Colonic mucosa (tissue), 4 donors: ENCODE results near the gene CCDC148. TPM values are rescaled to one million over a fixed set of nuclear protein-coding genes. Genes with fewer than 3 reads are reported as not detected.

Experiments
- DNase-seq: peaks from one replicate; pipeline ENCODE4 v3.0.0-alpha.2; 2020
- H3K27ac ChIP-seq: fragments of 200-600 bp; one replicate; pipeline ENCODE4 v1.8.0; 2021
- H3K27me3 ChIP-seq: fragments of 200-600 bp; one replicate; pipeline ENCODE4 v1.8.0; 2021
- H3K36me3 ChIP-seq: fragments of 200-600 bp; one replicate; pipeline ENCODE4 v1.8.0; 2021
- H3K4me1 ChIP-seq: fragments of 200-600 bp; one replicate; pipeline ENCODE4 v1.8.0; 2021; ENCODE audit warnings: mild to moderate bottlenecking
- H3K4me3 ChIP-seq: fragments of 200-600 bp; one replicate; pipeline ENCODE4 v1.8.0; 2021
- H3K9ac ChIP-seq, 2 donors: one replicate each; pipeline ENCODE4 v1.7.0; 2013; ENCODE audit warnings: control low read depth in 2 of 2, low read depth in 2 of 2, low read length in 2 of 2
- H3K9me3 ChIP-seq: fragments of 200-600 bp; one replicate; pipeline ENCODE4 v1.8.0; 2021
- intact Hi-C: fragments of 100-400 bp; cut with DNase I; formaldehyde crosslinking; loops from one replicate; pipeline ENCODE4 v1.14.1; 2022
- total RNA-seq, 2 donors: library from RNA; stranded (reverse); fragmentation: NEBNext Ultra II Directional in 1 of 2; extraction: Animal tissue kit (Norgen Biotek cat#: 25700) in 1 of 2; gene quantifications; one replicate each; pipeline ENCODE4 v1.2.1, GENCODE V29; 2021
- TF ChIP-seq, protein P1 (sequence below): fragments of 200-600 bp; IDR thresholded peaks from one replicate; pipeline ENCODE4 v1.8.0; 2022; ENCODE audit warnings: antibody characterized with exemption, mild to moderate bottlenecking
- donor health status: healthy.
- donor health status: DM: no; HTN: no; CAD: no.
- donor health status: DM: no; HTN: no; CAD: no.

CCDC148 gene
- total RNA-seq, 2 donors from 2014 or later = 0.13 to 0.49 TPM

DNA sequence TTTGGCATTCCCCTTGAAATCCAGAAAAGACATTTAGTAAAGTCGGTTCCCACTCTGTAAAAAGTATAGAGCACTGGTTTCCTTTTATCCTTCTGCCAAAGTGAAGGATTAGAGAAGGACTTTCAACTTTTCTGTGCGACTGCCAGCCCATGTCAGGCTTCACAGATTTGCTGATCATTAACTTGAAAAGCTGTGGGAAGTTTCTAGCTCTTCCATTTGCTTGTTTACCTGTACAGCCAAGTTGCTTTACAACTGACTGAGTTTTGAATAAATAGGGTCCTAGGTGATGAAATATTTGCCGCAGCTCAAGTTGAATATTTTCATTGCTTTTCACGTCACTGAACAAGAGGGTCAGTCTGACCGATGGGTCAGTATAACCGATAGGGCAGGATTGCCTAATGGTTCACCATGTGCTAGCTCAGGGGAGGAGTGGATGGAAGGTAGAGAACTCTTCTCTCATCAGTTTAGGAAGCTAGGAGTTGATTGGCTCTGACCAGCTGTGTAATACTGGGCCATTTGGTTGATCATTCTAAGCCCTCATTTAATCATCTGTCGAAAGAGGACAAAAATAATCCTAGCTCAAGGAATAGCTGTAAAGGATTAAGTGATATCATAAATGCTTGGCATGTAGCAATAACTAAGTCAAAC lies 324.5 kb downstream of the CCDC148 start:
- TF ChIP-seq, protein P1, sequence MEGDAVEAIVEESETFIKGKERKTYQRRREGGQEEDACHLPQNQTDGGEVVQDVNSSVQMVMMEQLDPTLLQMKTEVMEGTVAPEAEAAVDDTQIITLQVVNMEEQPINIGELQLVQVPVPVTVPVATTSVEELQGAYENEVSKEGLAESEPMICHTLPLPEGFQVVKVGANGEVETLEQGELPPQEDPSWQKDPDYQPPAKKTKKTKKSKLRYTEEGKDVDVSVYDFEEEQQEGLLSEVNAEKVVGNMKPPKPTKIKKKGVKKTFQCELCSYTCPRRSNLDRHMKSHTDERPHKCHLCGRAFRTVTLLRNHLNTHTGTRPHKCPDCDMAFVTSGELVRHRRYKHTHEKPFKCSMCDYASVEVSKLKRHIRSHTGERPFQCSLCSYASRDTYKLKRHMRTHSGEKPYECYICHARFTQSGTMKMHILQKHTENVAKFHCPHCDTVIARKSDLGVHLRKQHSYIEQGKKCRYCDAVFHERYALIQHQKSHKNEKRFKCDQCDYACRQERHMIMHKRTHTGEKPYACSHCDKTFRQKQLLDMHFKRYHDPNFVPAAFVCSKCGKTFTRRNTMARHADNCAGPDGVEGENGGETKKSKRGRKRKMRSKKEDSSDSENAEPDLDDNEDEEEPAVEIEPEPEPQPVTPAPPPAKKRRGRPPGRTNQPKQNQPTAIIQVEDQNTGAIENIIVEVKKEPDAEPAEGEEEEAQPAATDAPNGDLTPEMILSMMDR = no peak
- no peak for DNase-seq
- Histone ChIP-seq H3K9me3 (no peaks in the 10 kb centered on the region), H3K27ac (peak overlapping the region; percentile 73), H3K4me3 (no peak overlapping the region), H3K9ac (peak overlapping the region in 1 of 2 donors; percentile 53), H3K36me3 (no peaks in the 10 kb centered on the region), H3K4me1 (no peaks in the 10 kb centered on the region), H3K27me3 (no peaks in the 10 kb centered on the region)
- intact Hi-C loops = no loop called here

DNA sequence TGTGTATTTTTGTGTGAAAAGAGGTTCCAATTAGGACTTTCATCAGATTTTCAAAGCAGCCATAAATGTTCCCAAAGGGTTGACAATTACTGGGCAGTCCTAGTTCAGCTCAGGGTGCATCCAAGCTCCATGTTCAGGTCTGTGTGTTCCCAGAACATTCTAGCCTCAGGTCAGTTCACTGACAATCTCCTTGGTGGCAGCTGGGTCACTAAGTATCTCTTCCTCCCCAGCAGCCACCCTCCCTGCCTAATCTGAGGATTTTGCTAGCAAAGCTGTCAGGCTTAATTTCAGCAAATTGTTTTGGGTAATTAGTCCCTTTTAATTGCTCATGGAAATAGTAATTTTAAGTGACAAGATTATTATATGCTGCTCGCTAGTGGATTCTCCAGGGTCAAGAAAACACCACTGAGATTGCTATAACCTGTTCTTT lies 325.1 kb downstream of the CCDC148 start:
- Histone ChIP-seq H3K27ac (peak overlapping the region; percentile 73), H3K4me3 (no peak overlapping the region), H3K9me3 (no peaks in the 10 kb centered on the region), H3K36me3 (no peaks in the 10 kb centered on the region), H3K4me1 (peaks cover 2% of the 10 kb centered on the region), H3K27me3 (no peaks in the 10 kb centered on the region), H3K9ac (peak overlapping the region in 1 of 2 donors; percentile 53)
- intact Hi-C loops = no loop called here
- TF ChIP-seq, protein P1 = no peak
- no peak for DNase-seq

DNA sequence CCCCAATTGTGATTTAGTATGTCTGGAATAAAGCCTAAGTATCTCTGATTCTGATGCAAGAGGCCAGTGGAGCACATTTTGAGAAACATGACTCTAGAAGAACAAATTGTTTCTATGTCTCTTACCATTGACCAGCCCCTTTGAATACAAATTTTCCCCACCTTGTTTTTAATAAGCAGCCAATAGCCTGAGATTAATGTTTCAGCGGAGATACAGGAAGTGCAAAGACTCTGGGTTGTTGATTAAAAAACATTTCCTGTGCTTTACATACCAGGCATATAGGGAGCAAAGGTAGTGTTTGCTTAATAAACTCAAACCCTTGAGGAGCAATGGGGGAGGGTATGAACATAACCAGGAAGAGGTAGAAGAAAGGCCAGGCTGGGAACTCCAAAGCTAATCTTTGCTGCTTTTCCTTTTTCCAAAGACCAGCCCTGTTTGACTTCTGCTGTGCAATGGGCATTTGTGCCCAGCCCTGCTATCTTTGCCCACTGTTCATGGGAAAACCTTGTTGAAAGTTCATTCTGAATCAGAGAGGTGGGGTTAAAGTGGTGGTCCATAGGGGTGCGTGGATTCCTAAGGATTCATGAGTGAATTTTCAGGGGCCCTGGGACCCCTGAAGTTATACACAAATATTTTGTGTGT lies 325.6 kb downstream of the CCDC148 start:
- intact Hi-C loops = no loop called here
- no peaks in the 10 kb centered on the region for H3K36me3 ChIP-seq
- DNase-seq = peak; percentile 60
- peak overlapping the region; percentile 73 for H3K27ac ChIP-seq
- H3K9ac ChIP-seq = peak overlapping the region in 1 of 2 donors; percentile 53
- H3K4me3 ChIP-seq = no peak overlapping the region
- TF ChIP-seq, protein P1 = no peak
- no peaks in the 10 kb centered on the region for H3K9me3 ChIP-seq
- H3K4me1 ChIP-seq = peaks cover 8% of the 10 kb centered on the region
- no peaks in the 10 kb centered on the region for H3K27me3 ChIP-seq

DNA sequence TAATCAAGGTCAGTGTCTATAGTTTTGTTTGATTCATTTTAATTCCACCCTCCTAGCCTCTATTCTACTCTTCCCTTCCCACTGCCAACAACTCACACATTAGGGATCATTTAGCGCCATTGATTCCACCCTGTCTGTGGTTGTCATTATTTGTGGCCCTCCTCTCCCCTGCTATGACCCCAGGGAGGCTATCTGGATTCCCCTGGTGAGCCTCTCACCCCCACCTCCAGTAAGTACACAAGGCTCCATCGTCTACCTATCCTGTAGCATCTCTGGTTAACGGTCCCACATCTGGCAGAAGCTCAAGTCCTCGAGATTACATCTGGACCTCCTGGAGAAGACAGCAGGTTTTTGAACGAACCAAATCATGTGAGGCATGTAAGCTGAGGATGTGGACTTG lies 327.5 kb downstream of the CCDC148 start:
- Histone ChIP-seq H3K27ac (peak overlapping the region; percentile 38), H3K9me3 (no peaks in the 10 kb centered on the region), H3K9ac (no peak overlapping the region), H3K4me3 (no peak overlapping the region), H3K4me1 (peaks cover 8% of the 10 kb centered on the region), H3K27me3 (no peaks in the 10 kb centered on the region), H3K36me3 (no peaks in the 10 kb centered on the region)
- TF ChIP-seq, protein P1 = no peak
- intact Hi-C loops = no loop called here
- DNase-seq = no peak

DNA sequence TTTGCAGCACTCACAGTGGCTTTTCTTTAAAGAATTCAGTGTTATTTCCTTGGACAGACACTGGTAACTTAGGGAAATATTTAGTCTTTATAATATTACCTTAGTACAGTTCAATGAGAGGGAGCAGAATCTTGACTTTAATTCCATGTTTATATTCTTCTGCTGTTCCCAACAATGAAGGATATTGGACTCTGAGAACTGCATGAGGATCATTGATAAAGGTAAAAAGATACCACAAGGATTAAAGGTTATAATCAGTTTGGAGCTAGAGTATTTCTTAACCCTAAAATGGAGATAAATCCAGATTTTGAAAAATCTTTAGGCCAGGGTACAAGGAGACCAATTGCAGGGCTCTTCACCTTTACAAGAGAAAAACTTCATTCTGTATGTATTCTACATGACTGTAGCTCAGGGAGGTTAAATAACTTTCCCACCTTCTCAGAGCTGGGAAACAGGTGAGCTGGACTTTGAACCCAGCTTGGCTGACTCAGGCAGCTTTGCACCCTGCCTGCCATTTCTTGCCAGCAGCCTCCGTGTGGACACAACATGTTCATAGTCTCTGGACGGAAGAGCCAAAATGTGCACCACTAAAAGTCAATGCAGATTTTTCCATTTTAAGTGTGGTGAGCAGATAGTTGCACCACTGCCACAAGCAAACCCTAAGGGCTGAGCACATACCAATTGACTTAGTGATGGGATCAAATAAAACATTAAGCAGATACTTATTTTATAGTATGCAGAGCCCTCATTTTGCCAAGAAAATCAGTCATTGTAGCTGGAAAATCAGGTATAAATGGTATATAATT lies 328.2 kb downstream of the CCDC148 start:
- intact Hi-C loops = no loop called here
- Histone ChIP-seq H3K27ac (peak overlapping the region; percentile 38), H3K4me1 (peaks cover 8% of the 10 kb centered on the region), H3K27me3 (no peaks in the 10 kb centered on the region), H3K4me3 (no peak overlapping the region), H3K9ac (no peak overlapping the region), H3K9me3 (no peaks in the 10 kb centered on the region), H3K36me3 (no peaks in the 10 kb centered on the region)
- DNase-seq = peak; percentile 86
- TF ChIP-seq, protein P1 = no peak
